K562 (cell line): ENCODE data around the gene ABCA1. TPM values are rescaled to one million over a fixed set of nuclear protein-coding genes. Genes with fewer than 3 reads are reported as not detected.

Experiments used
- ATAC-seq: fragments of 200-7000 bp; cut with Tn5 transposase; 3 replicates; pipeline ENCODE4 v1.9.1; 2020; ENCODE audit warnings: moderate library complexity
- BruUV-seq: library from RNA; stranded (reverse); fragments of 400-500 nt; replicated peaks from 2 replicates; lab custom pipeline; 2021; lab: Mats Ljungman, UMichigan
- CTCF ChIA-PET: fragments of 300-600 bp; formaldehyde crosslinking; extraction: SDS; loops from one replicate; lab custom pipeline; 2021; ENCODE audit warnings: low intra/inter-chr PET ratio; lab: Yijun Ruan, JAX
- POLR2A ChIA-PET: fragments of 300-600, 350-650 bp; sonication (Branson Sonifier 250); formaldehyde crosslinking; extraction: SDS; loops from one replicate; lab custom pipeline; 2021; ENCODE audit warnings: antibody characterized with exemption, inconsistent platforms; lab: Yijun Ruan, JAX
- DNase-seq, 4 experiments: peaks; one replicate each; pipeline versions ENCODE4 v3.0.0 to v3.0.0-alpha.2; 2011 to 2018; ENCODE audit warnings: low spot score in 3 of 4, mixed read lengths in 3 of 4; ENCODE audit errors: extremely low read depth in 1 of 4
- FAIRE-seq: peaks from 2 replicates; lab custom pipeline; 2011; peaks lifted over from hg19 to GRCh38; lab: Jason Lieb, UNC
- H2AFZ ChIP-seq: 2 replicates; pipeline ENCODE4 v1.6.0; 2011; ENCODE audit warnings: low read depth, low read length, control low read depth, inconsistent platforms
- H3K27ac ChIP-seq: fragments of 200-600 bp; 3 replicates; pipeline ENCODE4 v1.8.0; 2011; ENCODE audit warnings: low read depth, mild to moderate bottlenecking, control low read depth, inconsistent platforms, low read length, moderate library complexity, mixed read lengths; ENCODE audit errors: extremely low read depth
- H3K27me3 ChIP-seq, 2 experiments: fragments of 300-600 bp in 1 of 2; 2 replicates in 1 of 2; 3 replicates in 1 of 2; pipeline versions ENCODE4 v1.6.0 to v1.8.0; 2011; ENCODE audit warnings: inconsistent platforms in 2 of 2, low read length in 2 of 2, mild to moderate bottlenecking in 1 of 2, mixed read lengths in 1 of 2, moderate library complexity in 1 of 2; ENCODE audit not compliant: control insufficient read depth in 2 of 2, insufficient read depth in 2 of 2
- H3K36me3 ChIP-seq: fragments of 300-600 bp; 3 replicates; pipeline ENCODE4 v1.8.0; 2011; ENCODE audit warnings: mild to moderate bottlenecking, low read length, inconsistent platforms; ENCODE audit not compliant: control insufficient read depth, insufficient read depth
- H3K4me1 ChIP-seq, 2 experiments: fragments of 200-600 bp in 1 of 2; replicated peaks in 1 of 2; 2 replicates in 1 of 2; 3 replicates in 1 of 2; pipeline versions ENCODE4 v1.5.1 to v1.8.0; 2011; ENCODE audit warnings: inconsistent platforms in 2 of 2, low read length in 2 of 2, mild to moderate bottlenecking in 1 of 2, mixed read lengths in 1 of 2, moderate library complexity in 1 of 2; ENCODE audit not compliant: control insufficient read depth in 2 of 2, insufficient read depth in 2 of 2
- H3K4me2 ChIP-seq: 2 replicates; pipeline ENCODE4 v1.6.1; 2011; ENCODE audit warnings: low read length, control low read depth, inconsistent platforms, mixed read lengths; ENCODE audit not compliant: insufficient read depth
- H3K4me3 ChIP-seq: fragments of 200-600 bp; sonication (generic), shearing (Covaris generic); 2 replicates; pipeline ENCODE4 v1.5.1; 2016; ENCODE audit warnings: control low read depth, inconsistent platforms
- H3K79me2 ChIP-seq: fragments of 200-600 bp; 3 replicates; pipeline ENCODE4 v1.8.0; 2011; ENCODE audit warnings: low read length, inconsistent platforms; ENCODE audit not compliant: control insufficient read depth, insufficient read depth
- H3K9ac ChIP-seq, 2 experiments: 2 replicates each; pipeline versions ENCODE4 v1.6.0 to v1.6.1; 2011; ENCODE audit warnings: low read depth in 2 of 2, low read length in 2 of 2, control low read depth in 1 of 2, inconsistent platforms in 1 of 2, mild to moderate bottlenecking in 1 of 2, mixed read lengths in 1 of 2; ENCODE audit not compliant: insufficient read depth in 1 of 2
- H3K9me1 ChIP-seq: one replicate; pipeline ENCODE4 v1.6.0; 2011; ENCODE audit warnings: inconsistent platforms, mild to moderate bottlenecking, low read length, moderate library complexity; ENCODE audit not compliant: control insufficient read depth, insufficient read depth
- H3K9me3 ChIP-seq: replicated peaks from 2 replicates; pipeline ENCODE4 v1.5.1; 2011; ENCODE audit warnings: low read depth, low read length, inconsistent platforms; ENCODE audit not compliant: control insufficient read depth, insufficient read depth
- H4K20me1 ChIP-seq: replicated peaks from 2 replicates; pipeline ENCODE4 v1.6.1; 2011; ENCODE audit warnings: low read length, inconsistent platforms, mixed read lengths; ENCODE audit not compliant: control insufficient read depth, insufficient read depth
- BHLHE40 ChIP-seq: IDR thresholded peaks from 2 replicates; pipeline ENCODE4 v1.6.1; 2011; ENCODE audit warnings: low read length, improper control_type of control experiment
- FOSL1 ChIP-seq: fragments of 200-800 bp; sonication (Bioruptor generic); conservative IDR thresholded peaks from 2 replicates; pipeline ENCODE4 v1.6.1; 2016; ENCODE audit warnings: missing genetic modification characterization, missing compliant biosample characterization
- JUN ChIP-seq, 2 experiments: sonication (generic) in 1 of 2; formaldehyde crosslinking in 1 of 2; IDR thresholded peaks; 2 replicates each; pipeline versions ENCODE4 v1.6.1 to v1.8.0; 2012 to 2022; ENCODE audit warnings: borderline replicate concordance in 2 of 2, mild to moderate bottlenecking in 2 of 2, improper control_type of control experiment in 1 of 2, low read depth in 1 of 2, low read length in 1 of 2, missing genetic modification reagents in 1 of 2
- KLF10 ChIP-seq: fragments of 250-450 bp; sonication (Bioruptor Pico); IDR thresholded peaks from 2 replicates; pipeline ENCODE4 v1.6.1; 2021; ENCODE audit warnings: matching md5 sums
- L3MBTL2 ChIP-seq: fragments of 450-650 bp; IDR thresholded peaks from 2 replicates; pipeline ENCODE4 v1.6.1; 2016; ENCODE audit warnings: mild to moderate bottlenecking, moderate library complexity
- NR3C1 ChIP-seq: sonication (generic); formaldehyde crosslinking; IDR thresholded peaks from 2 replicates; pipeline ENCODE4 v1.8.1; 2022; ENCODE audit warnings: missing genetic modification reagents
- POLR2B ChIP-seq: fragments of 450-650 bp; IDR thresholded peaks from 2 replicates; pipeline ENCODE4 v1.6.1; 2018; ENCODE audit warnings: low read depth; ENCODE audit not compliant: partially characterized antibody
- SRSF7 ChIP-seq: fragments of 200-400 bp; formaldehyde crosslinking; optimal IDR thresholded peaks from 2 replicates; pipeline ENCODE3; 2017; ENCODE audit warnings: mild to moderate bottlenecking, low read depth, low read length
- TARDBP ChIP-seq: fragments of 450-650 bp; IDR thresholded peaks from 2 replicates; pipeline ENCODE4 v1.6.1; 2016
- TCFL5 ChIP-seq: fragments of 250-450 bp; sonication (Bioruptor Pico); conservative IDR thresholded peaks from 2 replicates; pipeline ENCODE4 v1.6.1; 2021; ENCODE audit warnings: mild to moderate bottlenecking, moderate library complexity, matching md5 sums
- ZNF785 ChIP-seq: fragments of 250-450 bp; sonication (Bioruptor Pico); IDR thresholded peaks from 2 replicates; pipeline ENCODE4 v1.4.0; 2020; ENCODE audit warnings: mild to moderate bottlenecking
- WGBS: fragments of 100-300 bp; shearing (Covaris generic); methylation state at CpG from one replicate; pipeline ENCODE4 v1.1.6; 2016; ENCODE audit warnings: low coverage, mixed read lengths; ENCODE audit not compliant: insufficient coverage; ENCODE audit errors: missing lambda C conversion rate; 5-methylcytosine and 5-hydroxymethylcytosine counted together
- in situ Hi-C: fragments of 300-500 bp; cut with MboI; formaldehyde crosslinking; loops from 4 replicates; pipeline ENCODE4 v1.15.0; 2018; ENCODE audit warnings: inconsistent platforms, mixed read lengths
- intact Hi-C: fragments of 100-400 bp; cut with micrococcal nuclease; formaldehyde crosslinking; loops from 2 replicates; pipeline ENCODE4 v1.14.2; 2022
- polyA plus RNA-seq, 8 experiments: library from polyadenylated mRNA; depleted of rRNA in 4 of 8; stranded (reverse) in 5 of 8; unstranded in 3 of 8; fragments of >200 nt; fragmentation: Nextera tagmentation in 2 of 8; fragmentation: Illumina TruSeq in 1 of 8; extraction: Ambion mirVana in 2 of 8; extraction: Trizol in 1 of 8; gene quantifications; 2 replicates each; pipeline versions ENCODE4 v1.2.1 to v1.2.3, GENCODE V29; 2011 to 2014; ENCODE audit warnings: inconsistent platforms in 1 of 8, missing spikeins in 1 of 8
- total RNA-seq, 7 experiments: library from RNA; depleted of rRNA in 6 of 7; stranded (reverse); fragments of >200 nt in 6 of 7; fragmentation: Illumina TruSeq in 2 of 7; extraction: Trizol in 2 of 7; gene quantifications; 2 replicates each; pipeline versions ENCODE4 v1.2.1 to v1.2.3, GENCODE V29; 2011 to 2021; ENCODE audit warnings: low replicate concordance in 1 of 7
- TF ChIP-seq, protein P1 (sequence below), 2 experiments: fragments of 250-450 bp in 1 of 2; fragments of 450-650 bp in 1 of 2; sonication (Bioruptor Pico) in 1 of 2; IDR thresholded peaks; 2 replicates each; pipeline versions ENCODE4 v1.6.1 to v1.8.0; 2016 to 2021; ENCODE audit warnings: mild to moderate bottlenecking in 2 of 2, moderate library complexity in 2 of 2, missing compliant biosample characterization in 1 of 2, missing genetic modification characterization in 1 of 2
- TF ChIP-seq, protein P2 (sequence below): fragments of 450-650 bp; IDR thresholded peaks from 2 replicates; pipeline ENCODE4 v1.6.1; 2017; ENCODE audit warnings: antibody characterized with exemption, mild to moderate bottlenecking
- TF ChIP-seq, protein P3 (sequence below): fragments of 150-350 bp; conservative IDR thresholded peaks from 2 replicates; pipeline ENCODE4 v1.6.1; 2014; ENCODE audit warnings: low read length

The ABCA1 gene
- total and polyA plus RNA-seq, 9 of the 15 experiments (the other 6 are each of a cell fraction or from before 2014, with no cell fraction given), result under 0.01 to 0.18 (median 0.02) TPM; not detected in 5

DNA sequence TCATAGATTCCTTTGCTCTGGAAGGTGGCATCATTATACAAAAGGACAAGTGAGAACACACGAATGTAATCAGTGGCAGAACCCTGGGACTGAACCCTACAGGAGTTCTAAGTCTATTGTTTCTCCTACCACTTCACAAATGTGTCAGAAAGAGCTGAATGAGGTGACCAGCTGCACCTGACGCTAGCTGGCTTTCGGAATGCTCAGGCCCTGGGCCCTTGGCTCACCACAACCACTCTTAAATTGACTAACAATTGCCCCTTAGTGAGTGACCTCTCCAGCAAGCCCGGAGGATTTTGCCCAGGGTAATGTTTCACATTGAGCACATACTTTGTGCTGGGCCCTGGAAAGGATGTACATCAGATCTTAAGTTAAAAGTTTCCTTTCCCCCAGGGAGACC lies 41.2 kb upstream of the ABCA1 start:
- DNase-seq (no peak), ATAC-seq (no peak), FAIRE-seq (no peak)
- Histone ChIP-seq H3K9me1 (no peaks in the 10 kb centered on the region), H3K27ac (no peak overlapping the region), H3K4me3 (no peak overlapping the region), H3K4me2 (no peak overlapping the region), H3K79me2 (no peaks in the 10 kb centered on the region), H3K4me1 (peaks cover 0 to 9% of the 10 kb centered on the region in 2 experiments; a peak in 3 of 5 replicates), H3K27me3 (peaks cover 0 to 14% of the 10 kb centered on the region in 2 experiments; a peak in 2 of 5 replicates), H3K36me3 (no peaks in the 10 kb centered on the region), H4K20me1 (no peaks in the 10 kb centered on the region), H3K9ac (no peak overlapping the region), H2AFZ (no peak overlapping the region), H3K9me3 (no peaks in the 10 kb centered on the region)
- intact Hi-C loops, result no loop called here
- WGBS, result 30% methylated on average over 4 of the region's 4 CpGs
- POLR2A ChIA-PET, result no interaction called here
- in situ Hi-C loops, result no loop called here
- TF ChIP-seq NR3C1 (CRISPR knock-in tag) (no peak), TARDBP (no peak), KLF10 (CRISPR knock-in tag) (no peak), TCFL5 (CRISPR knock-in tag) (no peak), BHLHE40 (no peak), JUN (IDR thresholded peaks at IDR 0.05; ENCODE audit: borderline replicate concordance, low read depth, low read length) (no peak), JUN (CRISPR knock-in tag; IDR thresholded peaks at IDR 0.05; ENCODE audit: borderline replicate concordance) (no peak), SRSF7 (no peak), POLR2B (no peak), ZNF785 (CRISPR knock-in tag) (no peak), L3MBTL2 (no peak), FOSL1 (tag) (no peak)
- TF ChIP-seq, protein P1, sequence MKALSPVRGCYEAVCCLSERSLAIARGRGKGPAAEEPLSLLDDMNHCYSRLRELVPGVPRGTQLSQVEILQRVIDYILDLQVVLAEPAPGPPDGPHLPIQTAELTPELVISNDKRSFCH (CRISPR knock-in tag; IDR thresholded peaks at IDR 0.05), result no peak
- TF ChIP-seq, protein P1 (tag; IDR thresholded peaks at IDR 0.05), result no peak
- TF ChIP-seq, protein P2, sequence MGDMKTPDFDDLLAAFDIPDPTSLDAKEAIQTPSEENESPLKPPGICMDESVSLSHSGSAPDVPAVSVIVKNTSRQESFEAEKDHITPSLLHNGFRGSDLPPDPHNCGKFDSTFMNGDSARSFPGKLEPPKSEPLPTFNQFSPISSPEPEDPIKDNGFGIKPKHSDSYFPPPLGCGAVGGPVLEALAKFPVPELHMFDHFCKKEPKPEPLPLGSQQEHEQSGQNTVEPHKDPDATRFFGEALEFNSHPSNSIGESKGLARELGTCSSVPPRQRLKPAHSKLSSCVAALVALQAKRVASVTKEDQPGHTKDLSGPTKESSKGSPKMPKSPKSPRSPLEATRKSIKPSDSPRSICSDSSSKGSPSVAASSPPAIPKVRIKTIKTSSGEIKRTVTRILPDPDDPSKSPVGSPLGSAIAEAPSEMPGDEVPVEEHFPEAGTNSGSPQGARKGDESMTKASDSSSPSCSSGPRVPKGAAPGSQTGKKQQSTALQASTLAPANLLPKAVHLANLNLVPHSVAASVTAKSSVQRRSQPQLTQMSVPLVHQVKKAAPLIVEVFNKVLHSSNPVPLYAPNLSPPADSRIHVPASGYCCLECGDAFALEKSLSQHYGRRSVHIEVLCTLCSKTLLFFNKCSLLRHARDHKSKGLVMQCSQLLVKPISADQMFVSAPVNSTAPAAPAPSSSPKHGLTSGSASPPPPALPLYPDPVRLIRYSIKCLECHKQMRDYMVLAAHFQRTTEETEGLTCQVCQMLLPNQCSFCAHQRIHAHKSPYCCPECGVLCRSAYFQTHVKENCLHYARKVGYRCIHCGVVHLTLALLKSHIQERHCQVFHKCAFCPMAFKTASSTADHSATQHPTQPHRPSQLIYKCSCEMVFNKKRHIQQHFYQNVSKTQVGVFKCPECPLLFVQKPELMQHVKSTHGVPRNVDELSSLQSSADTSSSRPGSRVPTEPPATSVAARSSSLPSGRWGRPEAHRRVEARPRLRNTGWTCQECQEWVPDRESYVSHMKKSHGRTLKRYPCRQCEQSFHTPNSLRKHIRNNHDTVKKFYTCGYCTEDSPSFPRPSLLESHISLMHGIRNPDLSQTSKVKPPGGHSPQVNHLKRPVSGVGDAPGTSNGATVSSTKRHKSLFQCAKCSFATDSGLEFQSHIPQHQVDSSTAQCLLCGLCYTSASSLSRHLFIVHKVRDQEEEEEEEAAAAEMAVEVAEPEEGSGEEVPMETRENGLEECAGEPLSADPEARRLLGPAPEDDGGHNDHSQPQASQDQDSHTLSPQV, result no peak
- TF ChIP-seq, protein P3, sequence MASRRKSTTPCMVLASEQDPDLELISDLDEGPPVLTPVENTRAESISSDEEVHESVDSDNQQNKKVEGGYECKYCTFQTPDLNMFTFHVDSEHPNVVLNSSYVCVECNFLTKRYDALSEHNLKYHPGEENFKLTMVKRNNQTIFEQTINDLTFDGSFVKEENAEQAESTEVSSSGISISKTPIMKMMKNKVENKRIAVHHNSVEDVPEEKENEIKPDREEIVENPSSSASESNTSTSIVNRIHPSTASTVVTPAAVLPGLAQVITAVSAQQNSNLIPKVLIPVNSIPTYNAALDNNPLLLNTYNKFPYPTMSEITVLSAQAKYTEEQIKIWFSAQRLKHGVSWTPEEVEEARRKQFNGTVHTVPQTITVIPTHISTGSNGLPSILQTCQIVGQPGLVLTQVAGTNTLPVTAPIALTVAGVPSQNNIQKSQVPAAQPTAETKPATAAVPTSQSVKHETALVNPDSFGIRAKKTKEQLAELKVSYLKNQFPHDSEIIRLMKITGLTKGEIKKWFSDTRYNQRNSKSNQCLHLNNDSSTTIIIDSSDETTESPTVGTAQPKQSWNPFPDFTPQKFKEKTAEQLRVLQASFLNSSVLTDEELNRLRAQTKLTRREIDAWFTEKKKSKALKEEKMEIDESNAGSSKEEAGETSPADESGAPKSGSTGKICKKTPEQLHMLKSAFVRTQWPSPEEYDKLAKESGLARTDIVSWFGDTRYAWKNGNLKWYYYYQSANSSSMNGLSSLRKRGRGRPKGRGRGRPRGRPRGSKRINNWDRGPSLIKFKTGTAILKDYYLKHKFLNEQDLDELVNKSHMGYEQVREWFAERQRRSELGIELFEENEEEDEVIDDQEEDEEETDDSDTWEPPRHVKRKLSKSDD, result no peak
- CTCF ChIA-PET, result no interaction called here
- no TSS peak for BruUV-seq
